K562 (cell line): ENCODE data around the gene HOGA1. TPM values are rescaled to one million over a fixed set of nuclear protein-coding genes. Genes with fewer than 3 reads are reported as not detected.

Source experiments
- C11orf30 ChIP-seq: fragments of 450-650 bp; IDR thresholded peaks from 2 replicates; pipeline ENCODE4 v1.6.1; 2016; ENCODE audit warnings: low read depth, mild to moderate bottlenecking
- CREM ChIP-seq: IDR thresholded peaks from 2 replicates; pipeline ENCODE4 v1.6.1; 2014; ENCODE audit warnings: antibody characterized with exemption, low read depth
- CTBP1 ChIP-seq: fragments of 450-650 bp; IDR thresholded peaks from 2 replicates; pipeline ENCODE4 v1.6.1; 2016; ENCODE audit warnings: borderline replicate concordance
- DPF2 ChIP-seq: fragments of 450-650 bp; IDR thresholded peaks from 2 replicates; pipeline ENCODE4 v1.6.1; 2016
- FOS ChIP-seq: IDR thresholded peaks from 3 replicates; pipeline ENCODE4 v1.6.1; 2011; ENCODE audit not compliant: insufficient read length; ENCODE audit errors: extremely low read depth
- HNRNPUL1 ChIP-seq: fragments of 200-400 bp; formaldehyde crosslinking; IDR thresholded peaks from 2 replicates; pipeline ENCODE4 v1.6.1; 2017; ENCODE audit warnings: low read length
- JUND ChIP-seq, 2 experiments: IDR thresholded peaks; 2 replicates in 1 of 2; 3 replicates in 1 of 2; pipeline ENCODE4 v1.6.1; 2011; ENCODE audit warnings: borderline replicate concordance in 2 of 2, low read depth in 2 of 2, low read length in 2 of 2, improper control_type of control experiment in 1 of 2, missing biosample characterization in 1 of 2, missing genetic modification characterization in 1 of 2, missing genetic modification reagents in 1 of 2
- MEF2D ChIP-seq: conservative IDR thresholded peaks from 2 replicates; pipeline ENCODE4 v1.6.1; 2016; ENCODE audit warnings: low read depth, missing genetic modification characterization, missing compliant biosample characterization
- MYNN ChIP-seq, 2 experiments: sonication (generic); formaldehyde crosslinking in 1 of 2; IDR thresholded peaks; 2 replicates each; pipeline versions ENCODE4 v1.5.0 to v1.6.1; 2016 to 2020; ENCODE audit warnings: antibody characterized with exemption in 1 of 2, missing genetic modification reagents in 1 of 2
- NEUROD1 ChIP-seq: fragments of 150-350 bp; IDR thresholded peaks from 2 replicates; pipeline ENCODE4 v1.6.1; 2014; ENCODE audit warnings: borderline replicate concordance, low read length, low read depth; ENCODE audit not compliant: partially characterized antibody
- NR4A1 ChIP-seq, 2 experiments: fragments of 250-450 bp in 1 of 2; fragments of 450-650 bp in 1 of 2; sonication (Bioruptor Pico) in 1 of 2; IDR thresholded peaks; 2 replicates each; pipeline versions ENCODE4 v1.4.0 to v1.6.1; 2016 to 2020; ENCODE audit warnings: mild to moderate bottlenecking in 2 of 2, missing compliant biosample characterization in 1 of 2, missing genetic modification characterization in 1 of 2, moderate library complexity in 1 of 2
- RCOR1 ChIP-seq, 2 experiments: IDR thresholded peaks; 2 replicates each; pipeline ENCODE4 v1.6.1; 2012; ENCODE audit warnings: low read depth in 2 of 2, low read length in 2 of 2, borderline replicate concordance in 1 of 2, improper control_type of control experiment in 1 of 2
- SIN3A ChIP-seq, 2 experiments: fragments of 150-350 bp in 1 of 2; IDR thresholded peaks; 2 replicates each; pipeline ENCODE4 v1.6.1; 2011 to 2016; ENCODE audit warnings: borderline replicate concordance in 2 of 2, low read depth in 2 of 2, low read length in 2 of 2, mild to moderate bottlenecking in 2 of 2, moderate library complexity in 2 of 2; ENCODE audit not compliant: control insufficient read depth in 1 of 2
- SMARCA4 ChIP-seq: fragments of 450-650 bp; IDR thresholded peaks from 2 replicates; pipeline ENCODE4 v1.6.1; 2016
- SMARCC2 ChIP-seq: fragments of 450-650 bp; IDR thresholded peaks from 2 replicates; pipeline ENCODE4 v1.6.1; 2017; ENCODE audit warnings: antibody characterized with exemption, moderate library complexity, mild to moderate bottlenecking, low read depth
- SMARCE1 ChIP-seq: fragments of 450-650 bp; IDR thresholded peaks from 2 replicates; pipeline ENCODE4 v1.7.1; 2016; ENCODE audit warnings: mild to moderate bottlenecking
- ZNF263 ChIP-seq: sonication (generic); formaldehyde crosslinking; IDR thresholded peaks from 2 replicates; pipeline ENCODE4 v1.8.0; 2022; ENCODE audit warnings: mild to moderate bottlenecking, missing genetic modification reagents, borderline replicate concordance
- ZNF592 ChIP-seq: fragments of 450-650 bp; IDR thresholded peaks from 2 replicates; pipeline ENCODE4 v1.6.1; 2017; ENCODE audit warnings: antibody characterized with exemption, mild to moderate bottlenecking
- ZNF785 ChIP-seq: fragments of 250-450 bp; sonication (Bioruptor Pico); IDR thresholded peaks from 2 replicates; pipeline ENCODE4 v1.4.0; 2020; ENCODE audit warnings: mild to moderate bottlenecking
- polyA plus RNA-seq, 8 experiments: library from polyadenylated mRNA; depleted of rRNA in 4 of 8; stranded (reverse) in 5 of 8; unstranded in 3 of 8; fragments of >200 nt; fragmentation: Nextera tagmentation in 2 of 8; fragmentation: Illumina TruSeq in 1 of 8; extraction: Ambion mirVana in 2 of 8; extraction: Trizol in 1 of 8; gene quantifications; 2 replicates each; pipeline versions ENCODE4 v1.2.1 to v1.2.3, GENCODE V29; 2011 to 2014; ENCODE audit warnings: inconsistent platforms in 1 of 8, missing spikeins in 1 of 8
- total RNA-seq, 7 experiments: library from RNA; depleted of rRNA in 6 of 7; stranded (reverse); fragments of >200 nt in 6 of 7; fragmentation: Illumina TruSeq in 2 of 7; extraction: Trizol in 2 of 7; gene quantifications; 2 replicates each; pipeline versions ENCODE4 v1.2.1 to v1.2.3, GENCODE V29; 2011 to 2021; ENCODE audit warnings: low replicate concordance in 1 of 7

Gene HOGA1
- total and polyA plus RNA-seq, 9 of the 15 experiments (the other 6 are each of a cell fraction or from before 2014, with no cell fraction given) = not detected

GRCh38 chr10:97543025-97543546, 41.1 kb upstream of the HOGA1 start (continued):
- TF ChIP-seq ZNF592 (peak; percentile 73; the same call in 1 of the 2 replicates), CREM (peak; percentile 15; the same call in 1 of the 2 replicates), ZNF263 (CRISPR knock-in tag) (peak; percentile 37; the same call in 1 of the 2 replicates), SIN3A (IDR thresholded peaks at IDR 0.05; ENCODE audit: borderline replicate concordance in 2 of 2, control insufficient read depth in 1 of 2, low read depth in 2 of 2, low read length in 2 of 2) (no peak), SMARCC2 (peak; percentile 52; the same call in 1 of the 2 replicates), SMARCA4 (peak; percentile 83), DPF2 (peak; percentile 77), NEUROD1 (peak; percentile 14), RCOR1 (IDR thresholded peaks at IDR 0.05; ENCODE audit: borderline replicate concordance in 1 of 2, low read depth in 2 of 2, low read length in 2 of 2) (peak in 1 of 2 experiments; percentile 74; a peak in 1 of 4 replicates), MEF2D (tag) (no peak), FOS (peak; percentile 59), MYNN (IDR thresholded peaks at IDR 0.05) (0 out of 2 replicates have a peak, but pooled peaks have one; percentile 25), MYNN (CRISPR knock-in tag; IDR thresholded peaks at IDR 0.05) (no peak), SMARCE1 (peak; percentile 86), CTBP1 (peak; percentile 83), ZNF785 (CRISPR knock-in tag) (no peak), HNRNPUL1 (no peak), JUND (IDR thresholded peaks at IDR 0.05; ENCODE audit: borderline replicate concordance, low read depth, low read length) (peak; percentile 95), JUND (tag; IDR thresholded peaks at IDR 0.05; ENCODE audit: borderline replicate concordance, low read depth, low read length) (peak; percentile 96), C11orf30 (0 out of 2 replicates have a peak, but pooled peaks have one; percentile 11), NR4A1 (CRISPR knock-in tag; IDR thresholded peaks at IDR 0.05) (no peak), NR4A1 (tag; IDR thresholded peaks at IDR 0.05) (peak; percentile 49; the same call in 1 of the 2 replicates)
